ENCODE results near the gene RAB24. TPM values are rescaled to one million over a fixed set of nuclear protein-coding genes. Genes with fewer than 3 reads are reported as not detected.

The RAB24 gene
- total and polyA plus RNA-seq, 2 donors (not counting 1 experiment from before 2014, with no cell fraction given), result 25.9 to 34.2 TPM

DNA sequence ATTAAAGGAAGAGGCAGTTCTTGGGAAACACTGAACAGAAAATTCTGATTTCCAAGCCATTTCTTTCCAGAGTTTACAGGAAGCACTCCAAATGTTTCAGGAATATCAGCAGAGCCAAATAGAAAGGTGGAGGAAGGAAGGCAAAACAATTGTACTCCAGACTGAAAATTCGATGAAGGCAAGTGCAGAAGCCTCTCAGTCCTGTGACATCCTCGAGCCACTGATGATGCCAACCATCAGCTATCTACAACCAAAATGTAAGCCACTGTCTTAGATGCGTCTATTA is 45.8 kb upstream of the RAB24 start:
- TF ChIP-seq, protein P1, sequence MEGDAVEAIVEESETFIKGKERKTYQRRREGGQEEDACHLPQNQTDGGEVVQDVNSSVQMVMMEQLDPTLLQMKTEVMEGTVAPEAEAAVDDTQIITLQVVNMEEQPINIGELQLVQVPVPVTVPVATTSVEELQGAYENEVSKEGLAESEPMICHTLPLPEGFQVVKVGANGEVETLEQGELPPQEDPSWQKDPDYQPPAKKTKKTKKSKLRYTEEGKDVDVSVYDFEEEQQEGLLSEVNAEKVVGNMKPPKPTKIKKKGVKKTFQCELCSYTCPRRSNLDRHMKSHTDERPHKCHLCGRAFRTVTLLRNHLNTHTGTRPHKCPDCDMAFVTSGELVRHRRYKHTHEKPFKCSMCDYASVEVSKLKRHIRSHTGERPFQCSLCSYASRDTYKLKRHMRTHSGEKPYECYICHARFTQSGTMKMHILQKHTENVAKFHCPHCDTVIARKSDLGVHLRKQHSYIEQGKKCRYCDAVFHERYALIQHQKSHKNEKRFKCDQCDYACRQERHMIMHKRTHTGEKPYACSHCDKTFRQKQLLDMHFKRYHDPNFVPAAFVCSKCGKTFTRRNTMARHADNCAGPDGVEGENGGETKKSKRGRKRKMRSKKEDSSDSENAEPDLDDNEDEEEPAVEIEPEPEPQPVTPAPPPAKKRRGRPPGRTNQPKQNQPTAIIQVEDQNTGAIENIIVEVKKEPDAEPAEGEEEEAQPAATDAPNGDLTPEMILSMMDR (conservative IDR thresholded peaks at IDR 0.05 in 1 of 2, IDR thresholded peaks at IDR 0.05 in 1 of 2; ENCODE audit: low read depth in 1 of 2, low read length in 2 of 2), result no peak
- no peak for TF ChIP-seq EZH2 (IDR thresholded peaks at IDR 0.05; ENCODE audit: low read length, missing control alignments)
- H3K4me2 ChIP-seq (ENCODE audit: extremely low read depth, insufficient read depth, low read length), result peak overlapping the region; percentile 40
- H3K9me3 ChIP-seq (ENCODE audit: control insufficient read depth, insufficient read depth, low read depth, low read length), result no peaks in the 10 kb centered on the region
- peaks cover 50% of the 10 kb centered on the region for H3K79me2 ChIP-seq (ENCODE audit: control insufficient read depth, insufficient read depth, low read length)
- no peaks in the 10 kb centered on the region for H4K20me1 ChIP-seq (ENCODE audit: control insufficient read depth, extremely low read depth, insufficient read depth, low read length)
- peaks cover 9% of the 10 kb centered on the region for H3K4me1 ChIP-seq (ENCODE audit: control insufficient read depth, extremely low read depth, insufficient read depth, low read length)
- peaks cover 2% of the 10 kb centered on the region for H3K36me3 ChIP-seq (ENCODE audit: control insufficient read depth, insufficient read depth, low read length)
- no peaks in the 10 kb centered on the region for H3K27me3 ChIP-seq (ENCODE audit: control insufficient read depth, insufficient read depth, low read length)
- no peak overlapping the region for H3K27ac ChIP-seq (ENCODE audit: insufficient read depth, low read length)
- no peak overlapping the region for H3K9ac ChIP-seq (ENCODE audit: insufficient read depth, low read length)
- H3K4me3 ChIP-seq (replicated peaks in 1 of 4; ENCODE audit: control extremely low read depth in 1 of 4, insufficient read depth in 1 of 4, low read depth in 3 of 4, low read length in 4 of 4), result no peak overlapping the region
- H2AFZ ChIP-seq (ENCODE audit: low read length), result no peak overlapping the region
- no peak for DNase-seq (ENCODE audit: low read depth in 2 of 2)

GRCh38 chr5:177347699-177348098 is 44.2 kb upstream of the RAB24 start:
- Histone ChIP-seq H3K79me2 (ENCODE audit: control insufficient read depth, insufficient read depth, low read length) (peaks cover 57% of the 10 kb centered on the region), H3K9me3 (ENCODE audit: control insufficient read depth, insufficient read depth, low read depth, low read length) (no peaks in the 10 kb centered on the region), H3K27ac (ENCODE audit: insufficient read depth, low read length) (no peak overlapping the region), H3K36me3 (ENCODE audit: control insufficient read depth, insufficient read depth, low read length) (peaks cover 3% of the 10 kb centered on the region), H4K20me1 (ENCODE audit: control insufficient read depth, extremely low read depth, insufficient read depth, low read length) (no peaks in the 10 kb centered on the region), H3K4me3 (replicated peaks in 1 of 4; ENCODE audit: control extremely low read depth in 1 of 4, insufficient read depth in 1 of 4, low read depth in 3 of 4, low read length in 4 of 4) (no peak overlapping the region), H2AFZ (ENCODE audit: low read length) (no peak overlapping the region), H3K4me2 (ENCODE audit: extremely low read depth, insufficient read depth, low read length) (peak overlapping the region; percentile 4), H3K4me1 (ENCODE audit: control insufficient read depth, extremely low read depth, insufficient read depth, low read length) (peaks cover 9% of the 10 kb centered on the region), H3K9ac (ENCODE audit: insufficient read depth, low read length) (no peak overlapping the region), H3K27me3 (ENCODE audit: control insufficient read depth, insufficient read depth, low read length) (no peaks in the 10 kb centered on the region)
- TF ChIP-seq, protein P1 (conservative IDR thresholded peaks at IDR 0.05 in 1 of 2, IDR thresholded peaks at IDR 0.05 in 1 of 2; ENCODE audit: low read depth in 1 of 2, low read length in 2 of 2), result no peak
- no peak for TF ChIP-seq EZH2 (IDR thresholded peaks at IDR 0.05; ENCODE audit: low read length, missing control alignments)
- DNase-seq (ENCODE audit: low read depth in 2 of 2), result no peak

DNA sequence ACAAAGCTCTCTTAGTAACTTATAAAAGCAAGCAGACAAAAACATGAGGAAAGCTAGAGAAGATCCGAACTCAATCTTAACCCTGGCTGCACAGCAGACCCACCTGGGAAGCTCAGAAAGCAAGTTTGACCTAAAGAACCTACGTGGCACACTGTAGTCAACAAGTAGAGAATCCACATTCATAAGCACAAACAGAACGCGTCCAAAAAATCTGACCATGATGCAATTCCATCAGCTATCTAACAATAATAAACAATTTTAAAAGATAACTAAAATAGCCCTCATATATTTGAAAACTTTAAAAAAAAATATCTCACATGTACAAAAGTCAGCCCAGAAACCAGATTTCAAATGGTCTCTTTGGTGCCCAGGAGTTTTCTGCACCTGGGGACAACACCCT is 43.3 kb upstream of the RAB24 start:
- no peak overlapping the region for H3K4me2 ChIP-seq (ENCODE audit: extremely low read depth, insufficient read depth, low read length)
- peaks cover 57% of the 10 kb centered on the region for H3K79me2 ChIP-seq (ENCODE audit: control insufficient read depth, insufficient read depth, low read length)
- DNase-seq (ENCODE audit: low read depth in 2 of 2), result no peak
- H3K4me3 ChIP-seq (replicated peaks in 1 of 4; ENCODE audit: control extremely low read depth in 1 of 4, insufficient read depth in 1 of 4, low read depth in 3 of 4, low read length in 4 of 4), result no peak overlapping the region
- no peak overlapping the region for H3K27ac ChIP-seq (ENCODE audit: insufficient read depth, low read length)
- TF ChIP-seq, protein P1 (conservative IDR thresholded peaks at IDR 0.05 in 1 of 2, IDR thresholded peaks at IDR 0.05 in 1 of 2; ENCODE audit: low read depth in 1 of 2, low read length in 2 of 2), result no peak
- no peak for TF ChIP-seq EZH2 (IDR thresholded peaks at IDR 0.05; ENCODE audit: low read length, missing control alignments)
- H3K9me3 ChIP-seq (ENCODE audit: control insufficient read depth, insufficient read depth, low read depth, low read length), result no peaks in the 10 kb centered on the region
- no peak overlapping the region for H2AFZ ChIP-seq (ENCODE audit: low read length)
- no peak overlapping the region for H3K9ac ChIP-seq (ENCODE audit: insufficient read depth, low read length)
- H3K36me3 ChIP-seq (ENCODE audit: control insufficient read depth, insufficient read depth, low read length), result peaks cover 3% of the 10 kb centered on the region
- H4K20me1 ChIP-seq (ENCODE audit: control insufficient read depth, extremely low read depth, insufficient read depth, low read length), result no peaks in the 10 kb centered on the region
- H3K27me3 ChIP-seq (ENCODE audit: control insufficient read depth, insufficient read depth, low read length), result no peaks in the 10 kb centered on the region
- peaks cover 9% of the 10 kb centered on the region for H3K4me1 ChIP-seq (ENCODE audit: control insufficient read depth, extremely low read depth, insufficient read depth, low read length)
